ENCODE results near the gene ZNF554.

The ZNF554 gene

DNA sequence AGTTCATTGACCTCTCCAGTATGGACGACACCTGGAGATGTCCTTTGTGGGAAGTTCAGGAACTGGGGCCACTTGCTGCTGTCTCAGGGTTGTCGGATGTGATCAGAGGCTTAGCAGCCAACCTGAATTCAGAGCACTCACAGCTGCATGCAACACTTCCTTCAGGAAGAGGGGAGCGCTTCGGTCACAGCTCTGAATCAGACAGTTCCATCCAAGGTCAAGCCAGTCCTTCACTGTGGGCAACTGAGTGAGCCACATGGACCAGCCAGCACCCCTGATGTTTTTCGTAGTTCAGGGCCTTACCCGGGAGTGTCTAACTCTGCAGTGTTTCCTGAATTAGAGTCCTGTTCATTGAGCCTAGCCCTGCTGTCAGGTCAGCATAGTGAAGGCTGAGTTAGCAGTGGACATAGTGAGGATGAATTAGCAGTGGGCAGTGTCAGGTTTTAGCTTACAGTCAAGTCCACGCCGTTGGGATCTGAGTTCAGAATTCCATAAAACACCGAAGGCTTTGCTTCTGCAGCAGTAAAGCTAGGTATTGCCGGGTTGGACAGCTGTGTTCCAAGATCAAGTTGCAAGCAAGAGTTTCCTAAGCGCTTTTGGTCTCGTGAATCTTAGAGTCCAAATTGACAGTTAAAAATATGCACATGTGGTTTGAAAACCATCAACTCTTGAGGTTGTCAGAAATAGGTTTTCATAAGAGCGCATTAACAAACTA lies 26.7 kb downstream of the ZNF554 start:
- TF ChIP-seq, protein P1, sequence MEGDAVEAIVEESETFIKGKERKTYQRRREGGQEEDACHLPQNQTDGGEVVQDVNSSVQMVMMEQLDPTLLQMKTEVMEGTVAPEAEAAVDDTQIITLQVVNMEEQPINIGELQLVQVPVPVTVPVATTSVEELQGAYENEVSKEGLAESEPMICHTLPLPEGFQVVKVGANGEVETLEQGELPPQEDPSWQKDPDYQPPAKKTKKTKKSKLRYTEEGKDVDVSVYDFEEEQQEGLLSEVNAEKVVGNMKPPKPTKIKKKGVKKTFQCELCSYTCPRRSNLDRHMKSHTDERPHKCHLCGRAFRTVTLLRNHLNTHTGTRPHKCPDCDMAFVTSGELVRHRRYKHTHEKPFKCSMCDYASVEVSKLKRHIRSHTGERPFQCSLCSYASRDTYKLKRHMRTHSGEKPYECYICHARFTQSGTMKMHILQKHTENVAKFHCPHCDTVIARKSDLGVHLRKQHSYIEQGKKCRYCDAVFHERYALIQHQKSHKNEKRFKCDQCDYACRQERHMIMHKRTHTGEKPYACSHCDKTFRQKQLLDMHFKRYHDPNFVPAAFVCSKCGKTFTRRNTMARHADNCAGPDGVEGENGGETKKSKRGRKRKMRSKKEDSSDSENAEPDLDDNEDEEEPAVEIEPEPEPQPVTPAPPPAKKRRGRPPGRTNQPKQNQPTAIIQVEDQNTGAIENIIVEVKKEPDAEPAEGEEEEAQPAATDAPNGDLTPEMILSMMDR (conservative IDR thresholded peaks at IDR 0.05): no peak
- no peak overlapping the region for H3K27ac ChIP-seq

DNA sequence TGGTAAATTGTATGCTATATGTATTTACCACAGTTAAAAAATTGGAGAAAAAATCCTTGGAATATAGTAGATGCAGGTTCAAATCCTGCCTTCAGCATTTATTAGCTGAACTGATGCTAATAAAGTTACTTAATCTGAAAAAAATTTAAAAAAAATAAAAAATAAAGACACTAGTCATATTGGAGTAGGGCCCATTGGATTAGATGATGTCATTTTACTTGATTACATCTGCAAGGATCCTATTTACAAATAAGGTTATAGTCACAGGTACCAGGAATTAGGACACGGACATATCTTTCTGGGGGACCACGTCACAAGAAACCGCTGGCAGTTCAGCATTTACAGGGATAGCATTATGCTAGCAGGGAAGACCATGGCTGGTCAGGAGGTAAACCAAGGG lies 27.8 kb downstream of the ZNF554 start:
- TF ChIP-seq, protein P1 (conservative IDR thresholded peaks at IDR 0.05): no peak
- H3K27ac ChIP-seq: no peak overlapping the region

DNA sequence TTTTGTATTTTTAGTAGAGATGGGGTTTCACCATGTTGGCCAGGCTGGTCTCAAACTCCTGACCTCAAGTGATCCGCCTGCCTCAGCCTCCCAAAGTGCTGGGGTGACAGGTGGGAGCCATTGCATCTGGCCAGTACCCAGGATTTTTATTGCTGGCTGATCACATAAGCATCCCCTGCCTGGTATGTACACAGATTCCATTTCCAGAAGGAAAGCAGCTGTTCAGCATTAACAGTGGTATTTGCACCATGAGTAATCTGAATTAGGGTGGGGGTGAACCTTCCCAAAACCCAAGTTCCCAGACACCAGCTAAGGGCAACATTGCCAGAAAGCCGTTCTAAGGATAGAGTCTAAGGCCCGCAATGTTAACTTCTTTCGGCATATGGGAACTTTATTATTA lies 28.9 kb downstream of the ZNF554 start:
- TF ChIP-seq, protein P1 (conservative IDR thresholded peaks at IDR 0.05): no peak
- no peak overlapping the region for H3K27ac ChIP-seq

DNA sequence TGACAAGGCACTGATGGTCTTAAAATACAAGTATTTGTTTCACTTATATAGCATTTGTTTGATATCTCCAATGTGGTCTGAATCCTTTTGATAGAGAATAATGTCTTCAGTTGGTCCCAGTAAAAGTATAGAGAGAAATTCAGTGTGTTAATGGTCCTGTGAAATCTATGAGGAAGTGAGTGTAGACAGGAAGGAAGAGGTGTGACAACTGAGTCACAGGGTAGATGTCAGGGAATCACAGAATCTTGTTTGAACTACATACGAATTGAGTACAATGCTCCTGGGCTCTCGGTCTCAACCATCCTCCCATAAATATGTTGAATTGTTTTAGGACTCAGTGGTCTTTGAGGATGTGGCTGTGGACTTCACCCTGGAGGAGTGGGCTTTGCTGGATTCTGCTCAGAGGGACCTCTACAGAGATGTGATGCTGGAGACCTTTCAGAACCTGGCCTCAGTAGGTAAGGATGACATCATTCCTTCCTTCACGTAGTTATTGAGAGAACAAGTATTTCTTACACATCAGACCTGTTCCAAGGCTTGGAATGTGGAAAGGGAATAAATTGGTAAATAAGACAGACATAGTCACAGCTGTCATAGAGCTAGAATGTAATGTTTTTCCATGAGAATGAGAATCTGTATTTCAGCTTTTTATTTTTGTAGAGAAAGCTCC lies 30.7 kb downstream of the ZNF554 start:
- H3K27ac ChIP-seq: no peak overlapping the region

DNA sequence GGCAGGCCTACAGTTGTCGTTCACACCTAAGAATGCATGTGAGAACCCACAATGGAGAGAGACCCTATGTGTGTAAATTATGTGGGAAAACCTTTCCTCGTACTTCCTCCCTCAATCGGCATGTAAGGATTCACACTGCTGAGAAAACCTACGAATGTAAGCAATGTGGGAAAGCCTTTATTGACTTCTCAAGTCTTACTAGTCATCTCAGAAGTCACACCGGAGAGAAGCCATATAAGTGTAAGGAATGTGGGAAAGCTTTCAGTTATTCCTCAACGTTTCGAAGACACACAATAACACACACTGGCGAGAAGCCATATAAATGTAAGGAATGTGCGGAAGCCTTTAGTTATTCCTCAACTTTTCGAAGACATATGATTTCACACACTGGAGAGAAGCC lies 32.9 kb downstream of the ZNF554 start:
- TF ChIP-seq, protein P1 (conservative IDR thresholded peaks at IDR 0.05): no peak
- H3K27ac ChIP-seq: no peak overlapping the region

More for the DNA sequence above, 30.7 kb downstream of the ZNF554 start:
- TF ChIP-seq, protein P1 (conservative IDR thresholded peaks at IDR 0.05): no peak

DNA sequence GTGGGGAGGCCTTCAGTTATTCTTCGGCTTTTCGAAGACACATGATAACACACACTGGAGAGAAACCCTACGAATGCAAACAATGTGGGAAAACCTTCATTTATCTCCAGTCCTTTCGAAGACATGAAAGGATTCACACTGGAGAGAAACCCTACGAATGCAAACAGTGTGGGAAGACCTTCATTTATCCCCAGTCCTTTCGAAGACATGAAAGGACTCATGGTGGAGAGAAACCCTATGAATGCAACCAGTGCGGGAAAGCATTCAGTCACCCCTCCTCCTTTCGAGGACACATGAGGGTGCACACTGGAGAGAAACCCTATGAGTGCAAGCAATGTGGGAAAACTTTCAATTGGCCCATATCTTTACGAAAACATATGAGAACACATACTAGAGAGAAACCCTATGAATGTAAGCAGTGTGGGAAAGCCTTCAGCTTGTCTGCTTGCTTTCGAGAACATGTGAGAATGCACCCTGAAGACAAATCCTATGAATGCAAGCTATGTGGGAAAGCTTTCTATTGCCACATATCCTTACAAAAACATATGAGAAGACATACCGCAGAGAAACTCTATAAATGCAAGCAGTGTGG lies 33.4 kb downstream of the ZNF554 start:
- TF ChIP-seq, protein P1 (conservative IDR thresholded peaks at IDR 0.05): no peak
- H3K27ac ChIP-seq: no peak overlapping the region

DNA sequence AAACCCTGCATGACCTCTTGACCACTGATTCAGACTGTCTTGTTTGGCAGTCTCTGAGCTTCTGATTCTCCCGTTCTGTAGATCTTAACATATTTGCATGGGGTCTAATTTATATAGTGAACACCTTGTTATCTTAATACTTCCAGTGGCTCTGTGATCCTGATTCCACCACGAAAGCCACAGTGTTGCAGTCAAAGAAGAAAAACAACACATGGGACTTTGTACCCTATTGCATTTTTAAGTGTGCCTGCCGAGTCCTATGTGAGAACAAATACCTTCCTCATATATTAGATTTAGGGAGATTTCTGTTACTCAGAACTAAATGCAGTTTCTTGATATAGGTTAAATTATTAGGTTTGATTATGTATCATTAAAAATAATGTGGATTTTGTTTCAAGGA lies 35.2 kb downstream of the ZNF554 start:
- no peak overlapping the region for H3K27ac ChIP-seq
- TF ChIP-seq, protein P1 (conservative IDR thresholded peaks at IDR 0.05): no peak

All from VCaP (cell line).